WERI-Rb-1 (cell line): ENCODE results near the gene KRT80.
A peak's percentile ranks its signal among the peaks of the same experiment; 100 is the strongest.

ENCODE experiments used
- DNase-seq: peaks from one replicate; pipeline ENCODE4 v3.0.0-alpha.2; 2020
- H3K27ac ChIP-seq: fragments of 250-450 bp; sonication (Bioruptor Pico); 2 replicates; pipeline ENCODE4 v1.5.1; 2020; ENCODE audit warnings: mild to moderate bottlenecking, moderate library complexity
- H3K27me3 ChIP-seq: fragments of 250-450 bp; sonication (Bioruptor Pico); 2 replicates; pipeline ENCODE4 v1.5.1; 2021; ENCODE audit warnings: mild to moderate bottlenecking, low read depth, moderate library complexity; ENCODE audit not compliant: insufficient read depth, severe bottlenecking
- H3K36me3 ChIP-seq: fragments of 250-450 bp; sonication (Bioruptor Pico); 2 replicates; pipeline ENCODE4 v1.5.1; 2020; ENCODE audit warnings: mild to moderate bottlenecking, moderate library complexity
- H3K4me3 ChIP-seq: 2 replicates; pipeline ENCODE4 v1.5.1; 2011; ENCODE audit warnings: low read depth, mild to moderate bottlenecking, control low read depth, low read length
- H3K9me3 ChIP-seq: fragments of 250-450 bp; sonication (Bioruptor Pico); 2 replicates; pipeline ENCODE4 v1.5.1; 2021; ENCODE audit warnings: mild to moderate bottlenecking, moderate library complexity; ENCODE audit not compliant: severe bottlenecking
- TF ChIP-seq, protein P1 (sequence below): IDR thresholded peaks from 2 replicates; pipeline ENCODE4 v1.5.1; 2011; ENCODE audit warnings: low read depth, mild to moderate bottlenecking, control low read depth, inconsistent platforms, low read length

KRT80 gene

DNA sequence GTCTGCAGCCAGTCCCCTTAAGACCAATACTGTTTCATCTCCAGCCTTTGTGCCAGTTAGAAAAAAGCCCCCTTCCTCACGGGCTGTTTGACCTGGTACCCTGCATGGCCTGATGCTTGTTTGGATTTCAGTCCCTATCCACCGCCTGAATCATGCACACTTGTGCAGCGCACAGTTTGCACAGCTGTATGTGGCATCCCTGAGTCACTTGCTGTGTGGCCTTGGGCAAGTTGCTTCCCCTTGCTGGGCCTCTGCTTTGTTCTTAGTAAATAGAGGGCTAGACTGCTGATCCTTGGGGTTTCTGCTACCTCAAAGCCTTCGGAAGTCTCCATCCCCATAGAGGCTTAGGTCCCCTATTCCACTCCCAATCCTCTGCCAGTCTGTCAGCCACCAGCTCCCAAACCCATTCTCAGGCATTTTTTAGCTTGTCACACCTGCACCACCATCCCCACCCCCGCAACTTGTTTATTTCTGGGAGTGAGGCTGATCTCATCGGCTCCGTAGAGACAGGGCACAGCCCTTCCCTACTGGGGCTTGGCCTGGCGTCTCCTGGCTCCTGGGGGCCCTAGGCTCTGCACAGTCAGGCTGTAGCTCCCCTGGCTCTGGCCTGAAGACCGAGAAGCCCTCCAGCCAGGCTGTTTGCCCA is 8.8 kb downstream of the KRT80 start:
- TF ChIP-seq, protein P1, sequence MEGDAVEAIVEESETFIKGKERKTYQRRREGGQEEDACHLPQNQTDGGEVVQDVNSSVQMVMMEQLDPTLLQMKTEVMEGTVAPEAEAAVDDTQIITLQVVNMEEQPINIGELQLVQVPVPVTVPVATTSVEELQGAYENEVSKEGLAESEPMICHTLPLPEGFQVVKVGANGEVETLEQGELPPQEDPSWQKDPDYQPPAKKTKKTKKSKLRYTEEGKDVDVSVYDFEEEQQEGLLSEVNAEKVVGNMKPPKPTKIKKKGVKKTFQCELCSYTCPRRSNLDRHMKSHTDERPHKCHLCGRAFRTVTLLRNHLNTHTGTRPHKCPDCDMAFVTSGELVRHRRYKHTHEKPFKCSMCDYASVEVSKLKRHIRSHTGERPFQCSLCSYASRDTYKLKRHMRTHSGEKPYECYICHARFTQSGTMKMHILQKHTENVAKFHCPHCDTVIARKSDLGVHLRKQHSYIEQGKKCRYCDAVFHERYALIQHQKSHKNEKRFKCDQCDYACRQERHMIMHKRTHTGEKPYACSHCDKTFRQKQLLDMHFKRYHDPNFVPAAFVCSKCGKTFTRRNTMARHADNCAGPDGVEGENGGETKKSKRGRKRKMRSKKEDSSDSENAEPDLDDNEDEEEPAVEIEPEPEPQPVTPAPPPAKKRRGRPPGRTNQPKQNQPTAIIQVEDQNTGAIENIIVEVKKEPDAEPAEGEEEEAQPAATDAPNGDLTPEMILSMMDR = no peak
- H3K9me3 ChIP-seq = no peaks in the 10 kb centered on the region
- 0 out of 2 replicates have a peak overlapping the region, but pooled peaks have one; percentile 8 for H3K27ac ChIP-seq
- no peak for DNase-seq
- H3K27me3 ChIP-seq = no peaks in the 10 kb centered on the region
- no peak overlapping the region for H3K4me3 ChIP-seq
- H3K36me3 ChIP-seq = no peaks in the 10 kb centered on the region

- TF ChIP-seq, protein P1 = no peak
- Histone ChIP-seq H3K36me3 (no peaks in the 10 kb centered on the region), H3K4me3 (no peak overlapping the region), H3K27me3 (no peaks in the 10 kb centered on the region), H3K9me3 (no peaks in the 10 kb centered on the region), H3K27ac (no peak overlapping the region)
- DNase-seq = no peak
These were observed 9.4 kb downstream of the KRT80 start for GRCh38 chr12:52182384-52182783.

GRCh38 chr12:52181746-52182145 is 10.1 kb downstream of the KRT80 start:
- no peak for DNase-seq
- no peak overlapping the region for H3K4me3 ChIP-seq
- H3K27me3 ChIP-seq = no peaks in the 10 kb centered on the region
- TF ChIP-seq, protein P1 = no peak
- H3K27ac ChIP-seq = no peak overlapping the region
- no peaks in the 10 kb centered on the region for H3K36me3 ChIP-seq
- peaks cover 3% of the 10 kb centered on the region for H3K9me3 ChIP-seq

DNA sequence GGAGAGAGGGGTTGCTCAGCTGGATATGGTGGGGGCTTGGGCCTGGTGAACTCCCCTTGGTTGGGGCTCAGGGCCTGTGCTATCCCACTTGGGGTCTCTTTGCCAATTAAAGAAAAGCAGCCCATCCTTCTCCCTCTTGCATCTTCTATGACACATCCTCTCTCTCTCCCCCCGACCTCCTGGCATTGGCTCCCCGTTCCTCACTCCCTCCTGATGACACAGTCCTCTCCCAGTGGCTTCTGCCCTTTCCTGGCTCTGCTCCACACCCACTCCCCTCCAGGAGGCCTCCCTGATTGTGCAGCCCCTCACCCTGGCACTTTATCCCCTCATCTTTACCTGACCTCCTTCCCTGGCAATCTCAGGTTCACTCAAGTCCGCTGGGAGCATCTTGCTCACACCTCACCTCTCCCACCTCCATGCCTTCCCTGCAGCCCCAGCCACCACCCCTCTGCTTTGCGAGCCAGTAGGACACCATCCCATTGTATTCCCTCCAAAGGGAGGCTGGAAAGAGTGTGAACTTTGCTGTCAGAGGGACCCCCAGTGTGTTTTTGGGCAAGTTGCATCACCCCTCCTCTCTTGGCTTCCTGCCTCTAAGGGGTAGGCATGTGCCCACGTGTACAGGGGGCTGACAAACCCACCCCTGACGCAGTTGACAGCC is 10.7 kb downstream of the KRT80 start:
- peaks cover 5% of the 10 kb centered on the region for H3K9me3 ChIP-seq
- H3K27me3 ChIP-seq = no peaks in the 10 kb centered on the region
- H3K4me3 ChIP-seq = no peak overlapping the region
- TF ChIP-seq, protein P1 = no peak
- DNase-seq = no peak
- no peak overlapping the region for H3K27ac ChIP-seq
- no peaks in the 10 kb centered on the region for H3K36me3 ChIP-seq

- TF ChIP-seq, protein P1 = no peak
- Histone ChIP-seq H3K27me3 (no peaks in the 10 kb centered on the region), H3K27ac (no peak overlapping the region), H3K36me3 (no peaks in the 10 kb centered on the region), H3K9me3 (peaks cover 5% of the 10 kb centered on the region), H3K4me3 (no peak overlapping the region)
- no peak for DNase-seq
These were observed 12.3 kb downstream of the KRT80 start for GRCh38 chr12:52179396-52179973.
